ENCODE results near the gene PHLDA1.

The PHLDA1 gene

GRCh38 chr12:76040461-76040860 lies 8.9 kb upstream of the PHLDA1 start:
- no peak for DNase-seq (ENCODE audit: low spot score)
- TF ChIP-seq, protein P1, sequence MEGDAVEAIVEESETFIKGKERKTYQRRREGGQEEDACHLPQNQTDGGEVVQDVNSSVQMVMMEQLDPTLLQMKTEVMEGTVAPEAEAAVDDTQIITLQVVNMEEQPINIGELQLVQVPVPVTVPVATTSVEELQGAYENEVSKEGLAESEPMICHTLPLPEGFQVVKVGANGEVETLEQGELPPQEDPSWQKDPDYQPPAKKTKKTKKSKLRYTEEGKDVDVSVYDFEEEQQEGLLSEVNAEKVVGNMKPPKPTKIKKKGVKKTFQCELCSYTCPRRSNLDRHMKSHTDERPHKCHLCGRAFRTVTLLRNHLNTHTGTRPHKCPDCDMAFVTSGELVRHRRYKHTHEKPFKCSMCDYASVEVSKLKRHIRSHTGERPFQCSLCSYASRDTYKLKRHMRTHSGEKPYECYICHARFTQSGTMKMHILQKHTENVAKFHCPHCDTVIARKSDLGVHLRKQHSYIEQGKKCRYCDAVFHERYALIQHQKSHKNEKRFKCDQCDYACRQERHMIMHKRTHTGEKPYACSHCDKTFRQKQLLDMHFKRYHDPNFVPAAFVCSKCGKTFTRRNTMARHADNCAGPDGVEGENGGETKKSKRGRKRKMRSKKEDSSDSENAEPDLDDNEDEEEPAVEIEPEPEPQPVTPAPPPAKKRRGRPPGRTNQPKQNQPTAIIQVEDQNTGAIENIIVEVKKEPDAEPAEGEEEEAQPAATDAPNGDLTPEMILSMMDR (IDR thresholded peaks at IDR 0.05), result no peak

GRCh38 chr12:76038176-76038575 lies 6.6 kb upstream of the PHLDA1 start:
- no peak for DNase-seq (ENCODE audit: low spot score)
- TF ChIP-seq, protein P1 (IDR thresholded peaks at IDR 0.05), result no peak

More at GRCh38 chr12:76040461-76040860, 8.9 kb upstream of the PHLDA1 start:
- Histone ChIP-seq H3K4me3 (no peak overlapping the region), H3K27ac (no peak overlapping the region)

DNA sequence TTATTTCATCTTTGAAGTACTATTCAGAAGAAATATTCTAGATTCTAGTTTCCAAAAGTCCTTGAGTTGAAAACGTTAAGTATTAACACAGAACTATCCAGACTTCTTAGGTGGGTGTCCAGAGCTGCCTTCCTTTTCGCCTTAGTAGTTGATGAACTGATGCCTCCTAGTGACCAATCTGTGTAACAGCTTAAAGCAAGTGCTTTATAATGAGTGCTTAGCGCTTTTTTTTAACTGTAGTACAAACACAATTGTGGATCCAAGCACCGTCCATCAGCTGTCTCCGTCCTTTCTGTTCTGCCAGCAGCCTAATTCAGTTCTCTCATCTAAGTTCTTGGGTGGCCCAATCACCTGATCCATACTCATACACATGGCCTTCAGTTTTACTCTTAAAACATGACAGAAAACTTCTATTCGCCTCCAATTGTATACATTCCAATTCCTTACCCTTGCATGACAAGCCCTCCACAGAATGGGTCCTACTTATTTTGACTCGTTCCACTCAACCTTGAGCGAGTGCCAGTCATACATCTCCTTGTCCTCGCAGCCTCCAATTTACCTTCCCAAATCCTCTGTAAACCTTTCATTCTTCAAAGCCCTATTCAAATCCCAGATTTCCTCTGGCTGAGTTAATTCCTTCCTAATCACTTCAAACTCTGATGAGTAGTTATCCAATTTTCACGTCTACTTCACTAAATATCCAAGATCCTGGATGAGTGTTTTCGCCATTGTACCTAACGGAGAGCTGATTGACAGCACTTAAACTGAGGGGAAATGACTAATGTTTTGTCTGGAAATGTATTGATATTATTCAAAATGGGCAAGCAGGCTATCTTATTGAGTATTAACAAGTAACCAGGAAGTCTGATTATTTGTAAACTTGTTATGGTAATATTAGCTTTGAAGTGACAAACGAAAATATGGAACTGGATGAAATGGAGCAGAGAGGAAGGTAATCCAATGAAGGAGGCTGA lies 5.8 kb upstream of the PHLDA1 start:
- Histone ChIP-seq H3K4me3 (no peak overlapping the region), H3K27ac (no peak overlapping the region)
- TF ChIP-seq, protein P1 (IDR thresholded peaks at IDR 0.05), result peak; percentile 75
- no peak for DNase-seq (ENCODE audit: low spot score)

More at GRCh38 chr12:76038176-76038575, 6.6 kb upstream of the PHLDA1 start:
- Histone ChIP-seq H3K4me3 (no peak overlapping the region), H3K27ac (no peak overlapping the region)

- Histone ChIP-seq H3K27ac (no peak overlapping the region), H3K4me3 (no peak overlapping the region)
- DNase-seq (ENCODE audit: low spot score), result no peak
- TF ChIP-seq, protein P1 (IDR thresholded peaks at IDR 0.05), result no peak
These were observed 3.5 kb upstream of the PHLDA1 start for GRCh38 chr12:76035045-76035444.

GRCh38 chr12:76033081-76034011 lies 1.8 kb upstream of the PHLDA1 start:
- no peak for DNase-seq (ENCODE audit: low spot score)
- peak overlapping the region; percentile 78 for H3K4me3 ChIP-seq
- TF ChIP-seq, protein P1 (IDR thresholded peaks at IDR 0.05), result no peak
- peak overlapping the region; percentile 91 to 98 for H3K27ac ChIP-seq

DNA sequence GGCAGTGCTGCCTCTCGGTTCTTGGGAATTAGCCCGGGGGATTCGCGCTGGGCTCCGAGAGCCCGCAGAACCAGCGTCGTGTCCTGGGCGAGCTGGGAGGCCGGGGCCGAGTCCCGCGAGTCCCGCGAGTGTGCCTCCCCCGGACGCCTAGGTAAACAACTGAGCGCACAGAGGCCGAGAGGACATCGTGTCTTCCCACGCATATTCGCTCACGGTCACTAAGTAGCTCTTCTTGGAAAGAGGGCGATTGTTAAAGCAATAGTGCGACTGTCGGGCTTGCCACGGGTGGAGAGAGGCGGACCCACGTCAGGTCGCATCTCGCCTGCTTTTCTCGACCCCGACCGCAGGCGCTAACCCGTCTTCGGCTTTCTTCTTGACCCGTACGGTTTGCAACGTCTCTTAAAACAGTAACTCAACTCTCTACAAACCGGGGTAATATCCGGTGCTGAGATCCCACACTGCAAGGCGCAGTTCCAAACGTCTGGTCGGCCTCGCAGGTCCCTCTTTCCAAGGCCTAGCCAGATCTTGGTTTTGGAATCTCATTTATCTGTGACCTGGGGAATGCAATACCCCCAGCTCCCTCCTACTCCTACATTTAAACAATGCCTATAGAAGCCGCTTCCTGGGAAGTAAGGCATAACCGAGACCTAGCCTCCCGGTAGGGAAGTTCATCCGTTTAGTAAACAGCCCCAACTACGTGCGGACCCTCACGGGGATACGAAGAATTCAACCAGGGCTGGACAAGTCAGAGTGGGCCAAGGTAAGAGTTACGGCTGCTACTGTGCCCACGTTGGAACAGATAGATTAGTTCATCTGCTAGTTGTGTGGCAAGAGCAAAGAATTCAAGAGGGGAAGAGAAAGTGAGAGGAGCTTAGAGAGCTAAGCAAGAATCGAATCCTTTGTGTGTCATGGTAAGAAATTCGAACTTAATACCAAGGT lies 736 bp upstream of the PHLDA1 start:
- peak; percentile 87 for DNase-seq (ENCODE audit: low spot score)
- Histone ChIP-seq H3K27ac (peak overlapping the region; percentile 91 to 98), H3K4me3 (peak overlapping the region; percentile 78)
- TF ChIP-seq, protein P1 (IDR thresholded peaks at IDR 0.05), result no peak
